Aorta (tissue), 5 donors: ENCODE results near the gene FRYL. TPM values are rescaled to one million over a fixed set of nuclear protein-coding genes. Genes with fewer than 3 reads are reported as not detected.
"Not testable (repeated sequence)": the region's sequence is repeated elsewhere in the genome, so short reads cannot be mapped to it uniquely, and the experiment has no call there.

Experiments used
- ATAC-seq: fragments of 200-7000 bp; cut with Tn5 transposase; one replicate; pipeline ENCODE4 v1.9.1; 2022; ENCODE audit warnings: moderate library complexity; ENCODE audit not compliant: low FRiP score
- DNase-seq, 2 donors: peaks; one replicate each; pipeline ENCODE4 v3.0.0-alpha.2; 2020
- H3K27ac ChIP-seq, 2 donors: one replicate each; pipeline ENCODE4 v1.5.1; 2013; ENCODE audit warnings: low read length in 2 of 2, mild to moderate bottlenecking in 2 of 2, moderate library complexity in 2 of 2, control low read depth in 1 of 2, inconsistent platforms in 1 of 2, low read depth in 1 of 2
- H3K27me3 ChIP-seq, 2 donors: one replicate each; pipeline ENCODE4 v1.6.1; 2013; ENCODE audit warnings: control low read depth in 1 of 2, low read length in 1 of 2, mild to moderate bottlenecking in 1 of 2, moderate library complexity in 1 of 2; ENCODE audit not compliant: insufficient read depth in 2 of 2, control insufficient read depth in 1 of 2
- H3K36me3 ChIP-seq, 2 donors: one replicate each; pipeline ENCODE4 v1.6.1; 2013; ENCODE audit warnings: control low read depth in 1 of 2, low read length in 1 of 2, mild to moderate bottlenecking in 1 of 2; ENCODE audit not compliant: insufficient read depth in 2 of 2, control insufficient read depth in 1 of 2
- H3K4me1 ChIP-seq, 2 donors: one replicate each; pipeline ENCODE4 v1.6.1; 2013; ENCODE audit warnings: low read length in 2 of 2, control low read depth in 1 of 2, mild to moderate bottlenecking in 1 of 2, moderate library complexity in 1 of 2; ENCODE audit not compliant: insufficient read depth in 2 of 2, control insufficient read depth in 1 of 2
- H3K4me3 ChIP-seq, 2 donors: one replicate each; pipeline ENCODE4 v1.5.1; 2013; ENCODE audit warnings: low read length in 2 of 2, control low read depth in 1 of 2, mild to moderate bottlenecking in 1 of 2
- H3K9me3 ChIP-seq: one replicate; pipeline ENCODE4 v1.6.1; 2013; ENCODE audit warnings: mild to moderate bottlenecking, low read length; ENCODE audit not compliant: control insufficient read depth
- WGBS, 2 donors: extraction: QIAGEN DNeasy Blood & Tissue Kit; methylation state at CpG; one replicate each; pipeline ENCODE4 v1.1.7; 2013; 5-methylcytosine and 5-hydroxymethylcytosine counted together
- intact Hi-C, 2 donors: fragments of 100-400 bp; cut with DNase I; formaldehyde crosslinking; loops; one replicate each; pipeline versions ENCODE4 v1.14.2 to v1.15.0; 2022
- polyA plus RNA-seq, 2 donors: library from polyadenylated mRNA; stranded (reverse); fragments of 200-250 nt; gene quantifications; one replicate each; pipeline ENCODE4 v1.2.3, GENCODE V29; 2013
- total RNA-seq, 2 donors: library from RNA; stranded (reverse); fragmentation: NEBNext Ultra II Directional; extraction: Animal tissue kit (Norgen Biotek cat#: 25700); gene quantifications; one replicate each; pipeline ENCODE4 v1.2.1, GENCODE V29; 2021
- donor health status: healthy with polysubstance abuse.
- donor health status: Bipolar disorder and iron deficiency.
- donor health status: DM: no; HTN: no; CAD: no.
- donor health status: DM: no; HTN: no; CAD: no.
- donor health status: DM: yes; HTN: yes; CAD: no.

FRYL gene
- total and polyA plus RNA-seq, 4 donors, result 12.8 to 141 (median 85.7) TPM

DNA sequence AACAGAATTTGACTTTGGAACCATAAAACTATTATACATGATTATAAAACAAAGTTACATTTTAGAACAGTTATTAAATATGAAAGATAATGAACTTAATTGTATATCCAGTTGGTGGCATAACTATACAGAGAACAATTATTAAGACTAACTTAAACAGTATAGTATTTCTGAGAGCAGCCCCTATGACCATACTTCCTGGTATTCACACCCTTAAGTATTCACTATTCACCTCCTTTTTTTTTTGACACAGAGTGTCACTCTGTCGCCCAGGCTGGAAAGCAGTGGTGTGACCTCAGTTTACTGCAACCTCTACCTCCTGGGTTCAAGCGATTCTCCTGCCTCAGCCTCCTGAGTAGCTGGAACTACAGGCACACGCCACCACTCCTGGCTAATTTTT is 74.5 kb downstream of the FRYL start:
- H3K27me3 ChIP-seq, result no peaks in the 10 kb centered on the region
- H3K27ac ChIP-seq, result no peak overlapping the region
- H3K4me1 ChIP-seq, result peaks cover 1 to 2% of the 10 kb centered on the region in 2 donors
- intact Hi-C loops, result no loop called here
- H3K36me3 ChIP-seq, result peaks cover 0 to 1% of the 10 kb centered on the region in 2 donors
- no peak overlapping the region for H3K4me3 ChIP-seq
- no peak for ATAC-seq
- WGBS, 2 donors, result 91 to 92% methylated on average over 3 of the region's 3 CpGs
- no peaks in the 10 kb centered on the region for H3K9me3 ChIP-seq
- DNase-seq, result no peak

DNA sequence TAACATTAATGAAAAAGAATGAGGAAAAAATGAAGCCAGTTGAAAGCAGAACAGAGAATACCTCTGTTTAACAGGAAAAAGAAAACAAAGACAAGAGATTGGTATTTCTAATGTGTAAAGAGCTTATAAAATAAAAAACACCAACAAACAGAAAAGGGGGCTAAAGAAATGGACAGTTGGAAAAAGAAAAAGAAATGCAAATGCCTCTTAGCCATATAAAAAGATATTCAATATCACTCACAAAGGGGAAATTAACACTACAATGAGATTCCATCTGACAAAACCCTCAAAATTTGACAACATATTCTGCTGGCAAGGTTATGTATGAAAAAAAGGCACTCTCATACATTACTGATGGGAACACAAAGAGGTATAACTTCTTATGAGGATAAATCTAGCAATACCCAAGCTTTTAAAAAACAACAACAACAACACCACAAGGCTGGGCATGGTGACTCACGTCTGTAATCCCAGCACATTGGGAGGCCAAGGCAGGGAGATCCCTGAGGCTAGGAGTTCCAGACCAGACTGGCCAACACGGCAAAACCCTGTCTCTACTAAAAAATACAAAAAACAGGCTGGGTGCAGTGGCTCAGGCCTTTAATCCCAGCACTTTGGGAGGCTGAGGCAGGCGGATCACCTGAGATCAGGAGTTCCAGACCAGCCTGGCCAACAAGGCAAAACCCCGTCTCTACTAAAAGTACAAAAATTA is 75.8 kb downstream of the FRYL start:
- H3K27me3 ChIP-seq, result no peaks in the 10 kb centered on the region
- WGBS, 2 donors, result 80 to 85% methylated on average over 4 of the region's 4 CpGs
- ATAC-seq, result no peak

DNA sequence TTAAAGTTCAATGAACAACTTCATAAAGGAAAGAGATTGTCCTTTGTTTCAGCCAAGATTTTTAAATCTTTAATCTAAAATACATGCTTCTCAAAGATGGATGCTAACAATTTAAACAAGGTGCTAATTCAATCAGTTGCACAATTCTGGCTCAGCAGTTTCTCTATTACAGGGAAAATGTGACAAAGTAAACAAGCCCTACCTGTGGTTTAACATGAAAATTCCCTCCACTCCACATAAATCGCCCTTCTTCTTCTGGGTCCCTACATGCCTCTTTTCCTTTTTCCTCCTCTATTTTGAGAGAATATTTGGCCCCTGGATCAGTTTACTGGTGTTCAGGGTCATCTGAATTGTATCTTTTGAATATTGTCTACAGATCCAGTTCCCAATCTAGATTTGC is 80.6 kb downstream of the FRYL start:
- no peak overlapping the region for H3K4me3 ChIP-seq
- H3K9me3 ChIP-seq, result no peaks in the 10 kb centered on the region
- 82 to 85% methylated on average over 1 of the region's 1 CpG for WGBS, 2 donors
- H3K27ac ChIP-seq, result no peak overlapping the region
- intact Hi-C loops, result no loop called here
- no peak for ATAC-seq
- DNase-seq, result no peak
- no peaks in the 10 kb centered on the region for H3K36me3 ChIP-seq
- H3K27me3 ChIP-seq, result no peaks in the 10 kb centered on the region
- peaks cover 0 to 3% of the 10 kb centered on the region in 2 donors for H3K4me1 ChIP-seq

More for the DNA sequence above, 75.8 kb downstream of the FRYL start:
- Histone ChIP-seq H3K27ac (no peak overlapping the region), H3K9me3 (no peaks in the 10 kb centered on the region), H3K36me3 (peaks cover 0 to 1% of the 10 kb centered on the region in 2 donors), H3K4me1 (peaks cover 1 to 2% of the 10 kb centered on the region in 2 donors), H3K4me3 (no peak overlapping the region)
- intact Hi-C loops, result no loop called here
- DNase-seq, result no peak

DNA sequence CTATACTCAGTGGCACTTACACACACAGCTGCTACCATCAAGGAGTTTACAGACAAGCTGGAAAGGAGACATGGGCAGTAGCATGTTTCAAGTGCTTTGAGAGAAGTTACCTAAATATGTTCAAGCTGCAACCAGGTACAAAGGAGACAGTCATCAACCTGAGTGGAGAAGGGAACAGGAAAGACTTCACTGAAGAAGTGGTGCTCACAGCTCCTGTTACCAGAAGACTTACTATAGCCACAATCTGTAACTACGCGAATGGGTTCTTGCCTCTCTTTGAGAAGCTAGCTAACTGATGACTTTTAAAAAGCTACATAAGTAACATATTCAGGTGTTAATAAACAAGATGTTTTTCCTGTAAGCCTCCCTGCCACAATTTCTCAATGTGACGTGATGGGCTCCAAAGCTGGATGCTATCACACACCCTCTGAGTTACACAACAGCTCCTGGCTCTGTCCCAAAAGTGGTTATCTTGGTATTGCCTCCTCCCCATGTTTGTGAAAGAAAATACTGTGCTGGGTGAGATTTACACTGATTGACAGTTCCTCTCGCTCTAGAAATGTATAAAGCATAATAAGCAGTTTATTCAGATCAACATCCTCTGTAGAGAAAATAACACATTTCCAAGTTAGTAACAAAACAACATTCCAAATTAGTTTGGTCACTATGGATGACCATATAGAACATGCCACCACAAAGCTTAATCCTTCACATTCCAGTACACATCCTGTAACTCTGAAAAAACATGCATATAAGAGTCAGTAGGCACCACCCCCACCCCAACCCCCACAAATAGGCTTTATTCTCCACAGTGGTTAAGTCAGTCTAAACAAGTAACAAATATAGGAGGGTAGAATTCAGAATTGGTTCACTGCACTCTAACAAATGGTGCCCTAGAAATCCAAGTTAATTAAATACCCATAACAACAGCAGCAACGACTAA is 81.8 kb downstream of the FRYL start:
- ATAC-seq, result peak; percentile 64

DNA sequence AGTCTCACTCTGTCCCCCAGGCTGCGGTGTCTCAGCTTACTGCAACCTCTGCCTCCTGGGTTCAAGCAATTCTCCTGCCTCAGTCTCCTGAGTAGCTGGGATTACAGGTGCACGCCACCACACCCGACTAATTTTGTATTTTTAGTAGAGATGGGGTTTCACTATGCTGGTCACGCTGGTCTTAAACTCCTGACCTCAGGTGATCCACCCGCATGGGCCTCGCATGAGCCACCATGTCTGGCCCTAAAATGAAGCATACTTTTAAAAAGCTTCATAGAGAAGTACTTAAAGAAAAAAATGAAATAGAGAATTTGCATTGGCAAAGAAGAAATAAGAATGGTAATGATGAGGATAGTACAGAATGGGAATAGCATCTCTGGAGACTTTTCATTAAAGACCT is 82.6 kb downstream of the FRYL start:
- 94 to 97% methylated on average over 6 of the region's 6 CpGs for WGBS, 2 donors
- intact Hi-C loops, H3K4me1 ChIP-seq, H3K4me3 ChIP-seq, H3K9me3 ChIP-seq, H3K27ac ChIP-seq, ATAC-seq, H3K27me3 ChIP-seq, H3K36me3 ChIP-seq, DNase-seq: not testable (repeated sequence)

More for the DNA sequence above, 81.8 kb downstream of the FRYL start:
- intact Hi-C loops, result no loop called here
- H3K36me3 ChIP-seq, result no peaks in the 10 kb centered on the region
- no peaks in the 10 kb centered on the region for H3K9me3 ChIP-seq
- DNase-seq, result no peak
- H3K27me3 ChIP-seq, result no peaks in the 10 kb centered on the region
- WGBS, 2 donors, result 57 to 58% methylated on average over 5 of the region's 5 CpGs
- no peak overlapping the region for H3K4me3 ChIP-seq
- H3K4me1 ChIP-seq, result peaks cover 0 to 3% of the 10 kb centered on the region in 2 donors
- H3K27ac ChIP-seq, result no peak overlapping the region

- no peaks in the 10 kb centered on the region for H3K27me3 ChIP-seq
- H3K9me3 ChIP-seq, result no peaks in the 10 kb centered on the region
- ATAC-seq, result no peak
- 94 to 96% methylated on average over 2 of the region's 2 CpGs for WGBS, 2 donors
- peaks cover 0 to 1% of the 10 kb centered on the region in 2 donors for H3K4me1 ChIP-seq
- H3K27ac ChIP-seq, result no peak overlapping the region
- DNase-seq, result no peak
- intact Hi-C loops, result no loop called here
- no peaks in the 10 kb centered on the region for H3K36me3 ChIP-seq
- H3K4me3 ChIP-seq, result no peak overlapping the region
Observed at GRCh38 chr4:48694824-48695223, 85.3 kb downstream of the FRYL start.

DNA sequence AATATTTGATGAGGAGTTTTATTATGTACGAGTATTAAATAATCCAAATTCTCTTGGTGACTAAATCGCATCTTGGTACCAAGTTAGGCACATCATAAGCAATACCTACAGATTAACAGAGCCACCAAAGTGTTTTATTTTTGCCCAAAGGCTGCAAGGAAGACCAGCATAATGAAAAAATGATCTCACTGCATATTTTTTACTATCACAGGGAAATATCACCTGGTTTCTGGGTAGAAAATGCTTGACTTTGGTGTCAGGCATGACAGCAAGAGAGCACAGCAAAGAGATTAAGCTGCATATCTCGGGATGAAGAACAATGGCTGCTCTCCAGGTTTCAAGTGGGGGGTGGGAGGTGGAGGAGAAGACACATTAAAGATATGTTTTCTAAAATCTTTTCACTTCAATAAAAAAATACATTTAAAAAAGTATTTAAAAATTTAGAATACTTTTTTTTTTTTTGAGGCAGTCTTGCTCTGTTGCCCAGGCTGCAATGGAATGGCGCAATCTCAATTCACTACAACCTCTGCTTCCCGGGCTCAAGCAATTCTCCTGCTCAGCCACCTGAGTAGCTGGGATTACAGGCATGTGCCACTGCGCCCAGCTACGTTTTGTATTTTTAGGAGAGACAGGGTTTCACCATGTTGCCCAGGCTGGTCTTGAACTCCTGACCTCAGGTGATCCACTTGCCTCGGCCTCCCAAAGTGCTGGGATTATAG is 86.1 kb downstream of the FRYL start:
- H3K4me3 ChIP-seq, result no peak overlapping the region
- H3K27ac ChIP-seq, result no peak overlapping the region
- no peaks in the 10 kb centered on the region for H3K27me3 ChIP-seq
- no peak for DNase-seq
- no peaks in the 10 kb centered on the region for H3K36me3 ChIP-seq
- intact Hi-C loops, result no loop called here
- peaks cover 0 to 1% of the 10 kb centered on the region in 2 donors for H3K4me1 ChIP-seq
- ATAC-seq, result no peak
- WGBS, 2 donors, result 95% methylated on average over 8 of the region's 8 CpGs
- H3K9me3 ChIP-seq, result no peaks in the 10 kb centered on the region

DNA sequence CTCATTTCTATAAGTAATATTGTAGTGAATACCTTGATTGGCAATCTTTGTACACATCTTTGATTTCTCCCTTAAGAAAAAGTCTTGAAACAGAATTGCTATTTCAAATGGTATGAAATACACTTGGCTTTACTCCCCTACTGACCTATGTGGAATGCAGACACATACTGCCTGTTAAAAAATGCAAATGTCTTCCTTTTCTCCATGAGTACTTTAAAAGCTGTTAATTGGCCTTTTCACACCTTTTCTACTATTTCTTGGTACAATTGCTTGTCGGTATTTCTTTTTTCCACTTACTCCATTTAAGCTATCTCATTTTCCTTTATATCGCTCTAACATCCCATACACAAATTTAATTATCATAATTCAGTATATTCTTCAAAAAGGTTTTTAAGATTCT is 87.2 kb downstream of the FRYL start:
- DNase-seq (no peak), ATAC-seq (no peak)
- Histone ChIP-seq H3K4me3 (no peak overlapping the region), H3K9me3 (no peaks in the 10 kb centered on the region), H3K27ac (no peak overlapping the region), H3K4me1 (no peaks in the 10 kb centered on the region), H3K27me3 (no peaks in the 10 kb centered on the region), H3K36me3 (no peaks in the 10 kb centered on the region)
- 77 to 83% methylated on average over 2 of the region's 2 CpGs for WGBS, 2 donors
- intact Hi-C loops, result no loop called here
